Vagina (tissue), 2 donors: ENCODE results near the gene DNAAF5.

Experiments
- CTCF ChIP-seq, 3 experiments: fragments of 450-650 bp in 2 of 3; fragments of 200-600 bp in 1 of 3; sonication (generic) in 1 of 3; IDR thresholded peaks; one replicate each; pipeline ENCODE4 v1.5.1; 2017 to 2019; ENCODE audit warnings: antibody characterized with exemption in 3 of 3, mild to moderate bottlenecking in 2 of 3, moderate library complexity in 2 of 3
- POLR2A ChIP-seq, 2 donors: fragments of 450-650 bp; IDR thresholded peaks; one replicate each; pipeline ENCODE4 v1.6.1; 2017; ENCODE audit warnings: antibody characterized with exemption in 2 of 2, mild to moderate bottlenecking in 2 of 2, moderate library complexity in 2 of 2

- TF ChIP-seq CTCF (IDR thresholded peaks at IDR 0.05) (no peak), POLR2A (IDR thresholded peaks at IDR 0.05) (no peak)
These were observed 51.2 kb downstream of the DNAAF5 start for GRCh38 chr7:777728-778078.
